ENCODE measurements around the gene LCE1B. TPM values are rescaled to one million over a fixed set of nuclear protein-coding genes. Genes with fewer than 3 reads are reported as not detected.

LCE1B gene
- polyA plus RNA-seq, 3 donors = not detected

DNA sequence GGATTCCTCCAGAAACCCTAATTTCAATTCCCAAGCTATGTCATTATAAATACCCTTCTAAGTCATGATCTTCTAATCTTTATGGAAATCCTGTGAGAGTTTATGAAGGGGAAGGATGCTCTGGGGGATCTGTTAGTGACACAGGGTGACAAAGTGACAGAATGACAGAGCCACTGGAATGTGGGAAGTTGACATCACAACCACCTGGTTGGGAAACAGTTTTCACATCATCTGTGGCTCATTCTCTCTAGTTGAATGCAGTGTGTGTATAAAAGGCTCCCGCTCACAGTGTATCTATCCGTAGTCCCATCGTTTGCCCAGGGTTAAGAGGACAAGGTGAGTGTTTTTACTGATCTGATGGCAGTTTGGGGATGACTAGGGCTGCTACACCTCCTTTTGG, 47.9 kb downstream of the LCE1B start, which contains the start of gene LCE7A:
Gene LCE7A (plus strand): TSS at position 301 of the 400 bp plus-strand sequence. CDS start 702 bp downstream, outside the sequence.
- DNase-seq (ENCODE audit: low read depth in 3 of 3, low spot score in 2 of 3) = no peak

DNA sequence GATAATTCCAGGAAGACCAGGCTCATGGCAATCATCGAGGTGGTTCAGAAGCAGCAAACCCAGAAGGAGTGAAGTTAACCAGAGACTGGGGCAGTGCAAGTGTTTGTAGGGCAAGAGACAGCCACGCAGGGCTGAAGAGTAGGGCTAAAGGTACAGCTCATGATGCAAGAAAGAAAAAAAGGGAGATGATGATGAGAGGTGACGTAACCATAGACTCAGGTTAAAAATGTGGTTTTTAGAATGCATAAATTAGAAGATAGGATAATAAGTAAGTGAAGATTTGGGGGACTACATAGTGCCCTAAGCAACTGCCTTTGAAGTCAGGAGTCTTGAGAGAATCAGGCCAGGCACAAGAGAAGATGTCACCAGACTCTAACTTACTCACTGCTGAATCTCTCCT, 48.4 kb downstream of the LCE1B start:
- DNase-seq (ENCODE audit: low read depth in 3 of 3, low spot score in 2 of 3) = no peak

DNA sequence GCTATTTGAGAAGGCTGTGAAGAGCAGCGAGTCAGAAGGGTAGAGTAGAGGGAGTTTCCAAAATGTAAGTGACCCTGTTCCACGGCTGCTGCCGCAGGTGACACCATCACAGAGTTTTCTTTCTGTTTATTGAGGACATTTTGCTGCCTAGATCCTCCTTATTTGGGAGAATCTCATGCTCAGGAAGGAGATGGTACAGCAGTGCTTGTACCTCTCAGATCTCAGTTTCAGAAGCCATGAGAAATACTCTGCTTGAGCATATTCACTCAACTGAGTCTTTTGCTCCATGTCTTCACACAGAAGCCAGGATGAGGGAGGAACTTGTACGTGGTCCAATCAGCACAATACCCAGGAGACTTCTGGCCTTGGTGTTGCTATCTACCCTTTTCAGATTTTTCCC, 49.6 kb downstream of the LCE1B start:
- no peak for DNase-seq (ENCODE audit: low read depth in 3 of 3, low spot score in 2 of 3)

Other genes with a start within 250 kb of the LCE1B start
- not detected for gene LCE3E, start 245.2 kb upstream of the LCE1B start, polyA plus RNA-seq (ENCODE audit: insufficient read length in 3 of 3)
- not detected for gene LCE3D, start 231.5 kb upstream of the LCE1B start, polyA plus RNA-seq (ENCODE audit: insufficient read length in 3 of 3)
- gene LCE3C, start 211.7 kb upstream of the LCE1B start, polyA plus RNA-seq (ENCODE audit: insufficient read length in 3 of 3) = not detected
- gene LCE3B, start 198.2 kb upstream of the LCE1B start, polyA plus RNA-seq (ENCODE audit: insufficient read length in 3 of 3) = not detected
- gene LCE3A, start 188.9 kb upstream of the LCE1B start, polyA plus RNA-seq (ENCODE audit: insufficient read length in 3 of 3) = not detected
- not detected for gene LCE2D, start 148.6 kb upstream of the LCE1B start, polyA plus RNA-seq (ENCODE audit: insufficient read length in 3 of 3)
- gene LCE2C, start 136.7 kb upstream of the LCE1B start, polyA plus RNA-seq (ENCODE audit: insufficient read length in 3 of 3) = not detected
- gene LCE2B, start 125.8 kb upstream of the LCE1B start, polyA plus RNA-seq (ENCODE audit: insufficient read length in 3 of 3) = not detected
- gene LCE2A, start 113.6 kb upstream of the LCE1B start, polyA plus RNA-seq (ENCODE audit: insufficient read length in 3 of 3) = not detected
- gene LCE4A, start 103.8 kb upstream of the LCE1B start, polyA plus RNA-seq (ENCODE audit: insufficient read length in 3 of 3) = not detected
- gene KPRP, start 53.9 kb upstream of the LCE1B start, polyA plus RNA-seq (ENCODE audit: insufficient read length in 3 of 3) = not detected
- not detected for gene LCE1F, start 36.8 kb upstream of the LCE1B start, polyA plus RNA-seq (ENCODE audit: insufficient read length in 3 of 3)
- gene LCE1E, start 25.7 kb upstream of the LCE1B start, polyA plus RNA-seq (ENCODE audit: insufficient read length in 3 of 3) = not detected
- gene LCE1D, start 15.2 kb upstream of the LCE1B start, polyA plus RNA-seq (ENCODE audit: insufficient read length in 3 of 3) = not detected
- gene LCE1C, start 5.3 kb upstream of the LCE1B start, polyA plus RNA-seq (ENCODE audit: insufficient read length in 3 of 3) = not detected
- gene LCE1A, start 15.5 kb downstream of the LCE1B start, polyA plus RNA-seq (ENCODE audit: insufficient read length in 3 of 3) = not detected
- not detected for gene LCE6A, start 30.9 kb downstream of the LCE1B start, polyA plus RNA-seq (ENCODE audit: insufficient read length in 3 of 3)
- gene LCE7A, start 48.0 kb downstream of the LCE1B start, polyA plus RNA-seq (ENCODE audit: insufficient read length in 3 of 3) = not detected
- not detected for gene SMCP, start 66.4 kb downstream of the LCE1B start, polyA plus RNA-seq (ENCODE audit: insufficient read length in 3 of 3)
- gene IVL, start 96.6 kb downstream of the LCE1B start, polyA plus RNA-seq (ENCODE audit: insufficient read length in 3 of 3) = under 1 TPM in 2 of 3 donors, not detected in 1; 0.21 to 0.42 TPM
- not detected for gene SPRR5, start 135.2 kb downstream of the LCE1B start, polyA plus RNA-seq (ENCODE audit: insufficient read length in 3 of 3)
- gene SPRR4, start 158.7 kb downstream of the LCE1B start, polyA plus RNA-seq (ENCODE audit: insufficient read length in 3 of 3) = not detected
- gene SPRR1A, start 172.1 kb downstream of the LCE1B start, polyA plus RNA-seq (ENCODE audit: insufficient read length in 3 of 3) = not detected
- under 1 TPM in 1 of 3 donors, not detected in 2; 0.21 TPM for gene SPRR3, start 189.8 kb downstream of the LCE1B start, polyA plus RNA-seq (ENCODE audit: insufficient read length in 3 of 3)
- gene SPRR1B, start 219.2 kb downstream of the LCE1B start, polyA plus RNA-seq (ENCODE audit: insufficient read length in 3 of 3) = not detected
- not detected for gene SPRR2D, start 229.1 kb downstream of the LCE1B start, polyA plus RNA-seq (ENCODE audit: insufficient read length in 3 of 3)
- not detected for gene SPRR2A, start 245.5 kb downstream of the LCE1B start, polyA plus RNA-seq (ENCODE audit: insufficient read length in 3 of 3)